Measurements from ENCODE around the gene SLC35B2.

Gene SLC35B2

GRCh38 chr6:44257025-44257752 is at the start of gene SLC35B2:
Gene SLC35B2 (minus strand): TSS chr6:44257528. CDS start chr6:44257410, 118 bp downstream.
- no peaks in the 10 kb centered on the region for H3K9me3 Mint-ChIP-seq
- H3K27ac Mint-ChIP-seq, result peak within 1 kb of the TSS; percentile 98
- H3K27me3 Mint-ChIP-seq, result no peaks in the 10 kb centered on the region
- ATAC-seq, result peak; percentile 75
- H3K4me1 Mint-ChIP-seq, result peaks cover 89% of the 10 kb centered on the region
- H3K36me3 Mint-ChIP-seq, result peaks cover 89% of the 10 kb centered on the region
- H3K4me3 Mint-ChIP-seq, result peak within 1 kb of the TSS; percentile 87

GRCh38 chr6:44306710-44307109 is 49.4 kb upstream of the SLC35B2 start:
- H3K4me1 Mint-ChIP-seq, result peaks cover 2% of the 10 kb centered on the region
- H3K27me3 Mint-ChIP-seq, result no peaks in the 10 kb centered on the region
- no peak overlapping the region for H3K4me3 Mint-ChIP-seq
- no peak overlapping the region for H3K27ac Mint-ChIP-seq
- H3K9me3 Mint-ChIP-seq, result no peaks in the 10 kb centered on the region
- ATAC-seq, result no peak
- peaks cover 81% of the 10 kb centered on the region for H3K36me3 Mint-ChIP-seq

- H3K4me3 Mint-ChIP-seq, result no peak overlapping the region
- no peaks in the 10 kb centered on the region for H3K4me1 Mint-ChIP-seq
- H3K27ac Mint-ChIP-seq, result peak overlapping the region; percentile 21
- H3K9me3 Mint-ChIP-seq, result no peaks in the 10 kb centered on the region
- ATAC-seq, result no peak
- H3K27me3 Mint-ChIP-seq, result no peaks in the 10 kb centered on the region
- peaks cover 92% of the 10 kb centered on the region for H3K36me3 Mint-ChIP-seq
Measured at GRCh38 chr6:44305200-44305725, 47.9 kb upstream of the SLC35B2 start.

- Mint-ChIP-seq H3K4me1 (no peaks in the 10 kb centered on the region), H3K9me3 (no peaks in the 10 kb centered on the region), H3K27me3 (no peaks in the 10 kb centered on the region), H3K4me3 (no peak overlapping the region), H3K27ac (no peak overlapping the region), H3K36me3 (peaks cover 90% of the 10 kb centered on the region)
- ATAC-seq, result peak; percentile 59
Measured at GRCh38 chr6:44304282-44305199, 47.2 kb upstream of the SLC35B2 start.

GRCh38 chr6:44303842-44304241 is 46.5 kb upstream of the SLC35B2 start:
- Mint-ChIP-seq H3K27me3 (peaks cover 5% of the 10 kb centered on the region), H3K9me3 (no peaks in the 10 kb centered on the region), H3K36me3 (peaks cover 91% of the 10 kb centered on the region), H3K4me3 (no peak overlapping the region), H3K27ac (no peak overlapping the region), H3K4me1 (no peaks in the 10 kb centered on the region)
- no peak for ATAC-seq

- Mint-ChIP-seq H3K4me3 (no peak overlapping the region), H3K9me3 (no peaks in the 10 kb centered on the region), H3K36me3 (peaks cover 82% of the 10 kb centered on the region), H3K27ac (no peak overlapping the region), H3K27me3 (peaks cover 15% of the 10 kb centered on the region), H3K4me1 (peaks cover 5% of the 10 kb centered on the region)
- no peak for ATAC-seq
Measured at GRCh38 chr6:44302856-44303255, 45.5 kb upstream of the SLC35B2 start.

GRCh38 chr6:44301782-44302564 is 44.6 kb upstream of the SLC35B2 start:
- Mint-ChIP-seq H3K27me3 (peaks cover 23% of the 10 kb centered on the region), H3K36me3 (peaks cover 75% of the 10 kb centered on the region), H3K9me3 (no peaks in the 10 kb centered on the region), H3K4me1 (peaks cover 11% of the 10 kb centered on the region), H3K4me3 (no peak overlapping the region), H3K27ac (no peak overlapping the region)
- ATAC-seq, result no peak

- ATAC-seq, result no peak
Measured at GRCh38 chr6:44301106-44301505, 43.8 kb upstream of the SLC35B2 start.

GRCh38 chr6:44300292-44300823 is 43.0 kb upstream of the SLC35B2 start:
- H3K4me3 Mint-ChIP-seq, result no peak overlapping the region
- H3K27ac Mint-ChIP-seq, result no peak overlapping the region
- no peaks in the 10 kb centered on the region for H3K9me3 Mint-ChIP-seq
- peaks cover 39% of the 10 kb centered on the region for H3K27me3 Mint-ChIP-seq
- H3K36me3 Mint-ChIP-seq, result peaks cover 62% of the 10 kb centered on the region
- peaks cover 18% of the 10 kb centered on the region for H3K4me1 Mint-ChIP-seq
- ATAC-seq, result no peak

More at GRCh38 chr6:44301106-44301505, 43.8 kb upstream of the SLC35B2 start:
- Mint-ChIP-seq H3K27ac (no peak overlapping the region), H3K9me3 (no peaks in the 10 kb centered on the region), H3K4me1 (peaks cover 18% of the 10 kb centered on the region), H3K36me3 (peaks cover 70% of the 10 kb centered on the region), H3K4me3 (no peak overlapping the region), H3K27me3 (peaks cover 32% of the 10 kb centered on the region)

- Mint-ChIP-seq H3K27ac (no peak overlapping the region), H3K4me1 (peaks cover 18% of the 10 kb centered on the region), H3K4me3 (no peak overlapping the region), H3K36me3 (peaks cover 47% of the 10 kb centered on the region), H3K9me3 (no peaks in the 10 kb centered on the region), H3K27me3 (peaks cover 54% of the 10 kb centered on the region)
- ATAC-seq, result no peak
Measured at GRCh38 chr6:44298864-44299263, 41.5 kb upstream of the SLC35B2 start.

GRCh38 chr6:44298055-44298803 is 40.9 kb upstream of the SLC35B2 start:
- peaks cover 60% of the 10 kb centered on the region for H3K27me3 Mint-ChIP-seq

GRCh38 chr6:44297063-44298038 is 40.0 kb upstream of the SLC35B2 start:
- peak; percentile 71 for ATAC-seq
- Mint-ChIP-seq H3K27ac (no peak overlapping the region), H3K27me3 (peaks cover 69% of the 10 kb centered on the region), H3K4me1 (peaks cover 18% of the 10 kb centered on the region), H3K4me3 (peak overlapping the region; percentile 55), H3K9me3 (no peaks in the 10 kb centered on the region), H3K36me3 (peaks cover 32% of the 10 kb centered on the region)

More at GRCh38 chr6:44298055-44298803, 40.9 kb upstream of the SLC35B2 start:
- peak overlapping the region; percentile 55 for H3K4me3 Mint-ChIP-seq
- H3K27ac Mint-ChIP-seq, result no peak overlapping the region
- peaks cover 41% of the 10 kb centered on the region for H3K36me3 Mint-ChIP-seq
- no peak for ATAC-seq
- H3K4me1 Mint-ChIP-seq, result peaks cover 18% of the 10 kb centered on the region
- H3K9me3 Mint-ChIP-seq, result no peaks in the 10 kb centered on the region

Data from stimulated activated memory B cell treated with anti-CD40 and anti-IgM and Interleukin-4, amounts not matched to agents 10 μg/mL and 1 μg/mL and 100 μg/mL, for 72 hours (primary cell).